Measurements from ENCODE around the gene SGCG.

Gene SGCG

DNA sequence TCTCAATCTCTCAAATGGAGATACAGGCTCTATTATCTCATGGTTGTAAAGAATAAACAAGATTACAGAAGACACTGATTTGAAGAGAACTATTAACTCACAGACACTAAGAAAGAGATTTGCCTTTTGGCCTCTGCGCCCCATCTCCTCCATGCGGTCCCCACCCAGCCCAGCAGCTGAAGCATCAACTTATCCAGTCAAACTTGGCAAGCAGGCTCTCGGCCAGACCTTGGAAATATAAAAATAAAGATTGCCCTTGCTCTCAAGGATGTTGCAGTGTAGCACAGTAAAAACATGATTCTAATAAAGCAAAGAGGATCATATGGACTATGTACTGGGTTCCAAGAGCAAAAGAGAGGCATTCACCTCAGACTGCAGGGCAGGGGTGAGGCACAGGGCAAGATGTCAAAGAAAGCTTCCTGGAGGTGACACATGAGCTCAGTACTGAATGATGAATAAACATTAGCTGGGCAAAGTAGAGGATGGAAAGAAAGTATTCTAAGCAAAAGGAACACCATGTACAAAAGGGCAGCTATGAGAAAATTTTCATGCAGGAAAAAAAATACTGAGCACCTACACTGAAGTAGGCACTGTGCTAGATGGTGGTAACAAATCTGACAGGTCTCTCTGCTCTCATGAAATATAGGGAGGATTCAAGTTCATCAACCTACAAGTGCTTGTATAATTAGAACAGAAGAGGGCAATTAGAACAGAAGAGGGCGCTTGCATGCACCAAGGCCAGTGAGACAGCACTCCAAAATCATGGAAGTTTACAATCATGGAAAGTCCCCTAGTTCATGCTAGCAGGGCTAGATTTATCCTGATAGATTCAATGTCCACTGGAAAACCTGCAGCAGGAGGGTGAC lies 167.7 kb downstream of the SGCG start:
- no peak for DNase-seq (ENCODE audit: low read depth)
- H3K4me3 ChIP-seq (ENCODE audit: low read length): no peak overlapping the region
- TF ChIP-seq, protein P1, sequence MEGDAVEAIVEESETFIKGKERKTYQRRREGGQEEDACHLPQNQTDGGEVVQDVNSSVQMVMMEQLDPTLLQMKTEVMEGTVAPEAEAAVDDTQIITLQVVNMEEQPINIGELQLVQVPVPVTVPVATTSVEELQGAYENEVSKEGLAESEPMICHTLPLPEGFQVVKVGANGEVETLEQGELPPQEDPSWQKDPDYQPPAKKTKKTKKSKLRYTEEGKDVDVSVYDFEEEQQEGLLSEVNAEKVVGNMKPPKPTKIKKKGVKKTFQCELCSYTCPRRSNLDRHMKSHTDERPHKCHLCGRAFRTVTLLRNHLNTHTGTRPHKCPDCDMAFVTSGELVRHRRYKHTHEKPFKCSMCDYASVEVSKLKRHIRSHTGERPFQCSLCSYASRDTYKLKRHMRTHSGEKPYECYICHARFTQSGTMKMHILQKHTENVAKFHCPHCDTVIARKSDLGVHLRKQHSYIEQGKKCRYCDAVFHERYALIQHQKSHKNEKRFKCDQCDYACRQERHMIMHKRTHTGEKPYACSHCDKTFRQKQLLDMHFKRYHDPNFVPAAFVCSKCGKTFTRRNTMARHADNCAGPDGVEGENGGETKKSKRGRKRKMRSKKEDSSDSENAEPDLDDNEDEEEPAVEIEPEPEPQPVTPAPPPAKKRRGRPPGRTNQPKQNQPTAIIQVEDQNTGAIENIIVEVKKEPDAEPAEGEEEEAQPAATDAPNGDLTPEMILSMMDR (IDR thresholded peaks at IDR 0.05; ENCODE audit: insufficient read depth, low read depth, low read length, missing control alignments): no peak

DNA sequence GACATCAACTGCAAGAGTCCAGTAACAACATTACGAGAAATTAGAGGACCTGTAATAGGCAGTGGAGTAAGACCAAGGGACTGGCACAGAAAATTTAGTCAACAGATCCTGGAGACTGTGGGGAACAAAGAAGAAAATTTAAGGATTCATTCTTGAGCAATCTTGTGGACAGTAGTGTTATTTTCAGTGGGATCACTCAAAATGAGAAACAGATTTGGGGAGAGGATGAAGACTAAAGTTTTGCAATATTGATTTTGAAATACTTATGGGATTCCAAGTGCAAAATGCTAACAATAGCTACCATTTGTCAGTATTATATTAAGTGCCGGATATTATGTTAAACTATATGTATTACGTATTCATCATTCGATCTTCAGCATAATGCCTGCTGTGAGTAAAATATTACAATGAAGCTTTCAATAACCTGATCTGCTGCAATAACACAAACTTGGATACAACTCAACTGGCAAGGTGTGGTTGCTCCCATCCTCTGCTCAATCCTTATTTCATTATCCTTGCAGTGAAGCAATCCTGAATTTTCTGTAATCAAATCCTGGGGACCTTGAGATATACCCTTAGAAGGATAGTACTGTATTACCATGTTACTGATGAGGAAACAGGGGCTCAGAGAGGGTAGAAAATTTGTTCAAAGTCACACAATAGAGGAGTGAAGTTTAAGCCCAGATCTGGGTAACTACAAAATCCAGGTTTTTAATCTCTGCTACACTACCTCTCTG lies 168.6 kb downstream of the SGCG start:
- TF ChIP-seq, protein P1 (IDR thresholded peaks at IDR 0.05; ENCODE audit: insufficient read depth, low read depth, low read length, missing control alignments): no peak
- no peak for DNase-seq (ENCODE audit: low read depth)
- no peak overlapping the region for H3K4me3 ChIP-seq (ENCODE audit: low read length)

- TF ChIP-seq, protein P1 (IDR thresholded peaks at IDR 0.05; ENCODE audit: insufficient read depth, low read depth, low read length, missing control alignments): no peak
These were observed 169.2 kb downstream of the SGCG start for GRCh38 chr13:23350009-23350408.

DNA sequence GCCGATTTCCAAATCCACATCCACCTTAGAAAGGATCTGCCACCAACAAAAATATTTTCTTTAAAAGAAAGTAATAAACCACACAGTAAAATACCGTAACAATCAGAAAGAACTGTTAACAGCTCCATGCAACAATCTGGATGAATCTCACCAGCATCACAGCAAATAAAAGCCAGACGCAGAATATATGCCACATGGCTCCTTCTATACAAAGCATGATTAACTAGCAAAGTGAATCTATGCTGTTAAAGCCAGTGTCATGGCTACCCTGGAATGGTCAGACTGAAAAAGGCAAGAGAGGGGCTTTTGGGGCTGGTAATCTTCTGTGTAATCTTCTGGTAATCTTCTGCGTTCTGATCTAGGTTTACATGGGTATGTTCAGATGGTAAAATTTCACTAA lies 171.4 kb downstream of the SGCG start:
- TF ChIP-seq, protein P1 (IDR thresholded peaks at IDR 0.05; ENCODE audit: insufficient read depth, low read depth, low read length, missing control alignments): no peak
- no peak overlapping the region for H3K4me3 ChIP-seq (ENCODE audit: low read length)
- DNase-seq (ENCODE audit: low read depth): no peak

More at GRCh38 chr13:23350009-23350408, 169.2 kb downstream of the SGCG start:
- no peak for DNase-seq (ENCODE audit: low read depth)
- no peak overlapping the region for H3K4me3 ChIP-seq (ENCODE audit: low read length)

DNA sequence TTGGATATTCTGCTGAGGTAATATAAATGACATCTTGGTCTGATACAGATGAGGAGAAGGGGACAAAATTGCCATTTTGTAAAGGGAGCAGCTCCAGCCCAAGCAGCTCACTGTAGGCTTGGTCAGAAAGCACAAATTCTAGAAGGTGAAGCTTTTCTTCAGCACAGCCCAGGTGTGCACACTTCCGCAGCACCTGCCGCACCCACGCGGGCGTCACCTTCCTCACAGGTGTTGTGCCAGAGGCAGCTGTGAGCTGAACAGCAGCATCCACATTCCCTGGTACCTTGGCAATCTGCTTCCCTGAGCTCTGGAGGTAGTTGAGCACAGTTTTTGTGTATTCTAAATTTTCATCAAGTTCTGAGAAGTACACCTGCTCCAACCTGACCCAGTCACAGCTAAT lies 173.7 kb downstream of the SGCG start:
- TF ChIP-seq, protein P1 (IDR thresholded peaks at IDR 0.05; ENCODE audit: insufficient read depth, low read depth, low read length, missing control alignments): no peak
- no peak for DNase-seq (ENCODE audit: low read depth)
- H3K4me3 ChIP-seq (ENCODE audit: low read length): no peak overlapping the region

- H3K4me3 ChIP-seq (ENCODE audit: low read length): no peak overlapping the region
- DNase-seq (ENCODE audit: low read depth): no peak
- TF ChIP-seq, protein P1 (IDR thresholded peaks at IDR 0.05; ENCODE audit: insufficient read depth, low read depth, low read length, missing control alignments): no peak
These were observed 175.6 kb downstream of the SGCG start for GRCh38 chr13:23356368-23356767.

Measured in epithelial cell of esophagus (primary cell).